Endothelial cell (in vitro differentiated cells): ENCODE results near the gene RBMXL3. TPM values are rescaled to one million over a fixed set of nuclear protein-coding genes. Genes with fewer than 3 reads are reported as not detected.
"Not testable (repeated sequence)": the region's sequence is repeated elsewhere in the genome, so short reads cannot be mapped to it uniquely, and the experiment has no call there.

Experiments used
- DNase-seq: peaks from one replicate; pipeline ENCODE4 v3.0.0; 2021; ENCODE audit warnings: low spot score
- H3K27ac Mint-ChIP-seq: one replicate; pipeline ENCODE4 v1.8.0; 2021; ENCODE audit warnings: mixed read lengths, inconsistent platforms; ENCODE audit not compliant: unreplicated experiment
- H3K27me3 Mint-ChIP-seq: one replicate; pipeline ENCODE4 v1.8.0; 2021; ENCODE audit warnings: mild to moderate bottlenecking, moderate library complexity, mixed read lengths, inconsistent platforms; ENCODE audit not compliant: unreplicated experiment
- H3K36me3 Mint-ChIP-seq: one replicate; pipeline ENCODE4 v1.8.0; 2021; ENCODE audit warnings: mild to moderate bottlenecking, low read depth, mixed read lengths, inconsistent platforms; ENCODE audit not compliant: unreplicated experiment
- H3K4me1 Mint-ChIP-seq: one replicate; pipeline ENCODE4 v1.8.0; 2021; ENCODE audit warnings: mild to moderate bottlenecking, mixed read lengths, inconsistent platforms; ENCODE audit not compliant: unreplicated experiment
- H3K4me3 Mint-ChIP-seq: one replicate; pipeline ENCODE4 v1.8.0; 2021; ENCODE audit warnings: mild to moderate bottlenecking, mixed read lengths, inconsistent platforms; ENCODE audit not compliant: unreplicated experiment
- H3K9me3 Mint-ChIP-seq: one replicate; pipeline ENCODE4 v1.8.0; 2021; ENCODE audit warnings: mixed read lengths, inconsistent platforms; ENCODE audit not compliant: unreplicated experiment
- CTCF ChIP-seq: fragments of 200-600 bp; sonication (generic); IDR thresholded peaks from one replicate; pipeline ENCODE4 v1.5.0; 2021; ENCODE audit warnings: antibody characterized with exemption; ENCODE audit not compliant: unreplicated experiment
- total RNA-seq: library from RNA; stranded (reverse); fragmentation: NEBNext Ultra II Directional; extraction: Animal tissue kit (Norgen Biotek cat#: 25700); gene quantifications from one replicate; pipeline ENCODE4 v1.2.1, GENCODE V29; 2021; ENCODE audit not compliant: unreplicated experiment

RBMXL3 gene
- total RNA-seq, 1 donor from 2014 or later = not detected

- Mint-ChIP-seq H3K27me3 (no peaks in the 10 kb centered on the region), H3K27ac (no peak overlapping the region), H3K4me3 (no peak overlapping the region), H3K9me3 (no peaks in the 10 kb centered on the region), H3K4me1 (no peaks in the 10 kb centered on the region), H3K36me3 (peaks cover 6% of the 10 kb centered on the region)
- no peak for DNase-seq
- TF ChIP-seq CTCF = no peak
Observed at GRCh38 chrX:115190636-115191489, 1.7 kb downstream of the RBMXL3 start.

- no peak for DNase-seq
- Mint-ChIP-seq H3K9me3 (no peaks in the 10 kb centered on the region), H3K4me1 (no peaks in the 10 kb centered on the region), H3K4me3 (no peak overlapping the region), H3K36me3 (peaks cover 6% of the 10 kb centered on the region), H3K27me3 (no peaks in the 10 kb centered on the region), H3K27ac (no peak overlapping the region)
- no peak for TF ChIP-seq CTCF
Observed at GRCh38 chrX:115191490-115192243, 2.5 kb downstream of the RBMXL3 start.

- Mint-ChIP-seq H3K27ac (no peak overlapping the region), H3K4me1 (no peaks in the 10 kb centered on the region), H3K9me3 (no peaks in the 10 kb centered on the region), H3K4me3 (no peak overlapping the region), H3K36me3 (peaks cover 6% of the 10 kb centered on the region), H3K27me3 (no peaks in the 10 kb centered on the region)
- no peak for TF ChIP-seq CTCF
- no peak for DNase-seq
Observed at GRCh38 chrX:115192244-115192700, 3.1 kb downstream of the RBMXL3 start.

- DNase-seq = no peak
- H3K9me3 Mint-ChIP-seq = peaks cover 6% of the 10 kb centered on the region
- H3K27ac Mint-ChIP-seq = no peak overlapping the region
- no peak for TF ChIP-seq CTCF
- H3K36me3 Mint-ChIP-seq = peaks cover 9% of the 10 kb centered on the region
- H3K27me3 Mint-ChIP-seq = no peaks in the 10 kb centered on the region
- H3K4me1 Mint-ChIP-seq = no peaks in the 10 kb centered on the region
- H3K4me3 Mint-ChIP-seq = no peak overlapping the region
Observed at GRCh38 chrX:115204040-115204439, 14.8 kb downstream of the RBMXL3 start.

GRCh38 chrX:115209547-115209946 lies 20.3 kb downstream of the RBMXL3 start:
- H3K4me1 Mint-ChIP-seq, DNase-seq, H3K4me3 Mint-ChIP-seq, H3K27me3 Mint-ChIP-seq, H3K27ac Mint-ChIP-seq, H3K36me3 Mint-ChIP-seq, H3K9me3 Mint-ChIP-seq: not testable (repeated sequence)
